Transverse colon (tissue), 4 donors: ENCODE data around the gene PIR.

Experiments
- CTCF ChIP-seq, 5 experiments: fragments of 200-600 bp in 3 of 5; fragments of 450-650 bp in 2 of 5; sonication (generic) in 3 of 5; IDR thresholded peaks; 1 replicate in 2 of 5; 2 replicates in 3 of 5; pipeline ENCODE4 v1.5.1; 2016 to 2017; ENCODE audit warnings: antibody characterized with exemption in 5 of 5, inconsistent platforms in 3 of 5, mild to moderate bottlenecking in 2 of 5, moderate library complexity in 1 of 5
- EP300 ChIP-seq: sonication (generic); formaldehyde crosslinking; IDR thresholded peaks from one replicate; pipeline ENCODE4 v1.6.1; 2017; ENCODE audit warnings: antibody characterized with exemption, low read depth
- POLR2A ChIP-seq: fragments of 450-650 bp; IDR thresholded peaks from one replicate; pipeline ENCODE4 v1.6.1; 2016; ENCODE audit warnings: antibody characterized with exemption, mild to moderate bottlenecking, moderate library complexity
- POLR2AphosphoS5 ChIP-seq, 3 donors: sonication (generic); formaldehyde crosslinking; IDR thresholded peaks; one replicate each; pipeline ENCODE4 v1.6.1; 2016; ENCODE audit warnings: antibody characterized with exemption in 3 of 3

GRCh38 chrX:15376956-15377355 is 116.2 kb downstream of the PIR start:
- no peak for TF ChIP-seq POLR2AphosphoS5 (IDR thresholded peaks at IDR 0.05)
- no peak for TF ChIP-seq CTCF (IDR thresholded peaks at IDR 0.05)
- no peak for TF ChIP-seq EP300
- no peak for TF ChIP-seq POLR2A
